K562 (cell line): ENCODE measurements around the gene BTBD17. TPM values are rescaled to one million over a fixed set of nuclear protein-coding genes. Genes with fewer than 3 reads are reported as not detected.

Experiments used
- AFF1 ChIP-seq, 2 experiments: fragments of 450-650 bp; IDR thresholded peaks; 2 replicates each; pipeline ENCODE4 v1.6.1; 2018; ENCODE audit warnings: mild to moderate bottlenecking in 2 of 2, low read depth in 1 of 2; ENCODE audit not compliant: partially characterized antibody in 2 of 2
- BRD4 ChIP-seq: fragments of 200-600 bp; sonication (generic); IDR thresholded peaks from 2 replicates; pipeline ENCODE4 v1.6.1; 2017; ENCODE audit warnings: inconsistent platforms
- CBX3 ChIP-seq, 2 experiments: IDR thresholded peaks; 1 replicate in 1 of 2; 2 replicates in 1 of 2; pipeline ENCODE4 v1.6.1; 2012; ENCODE audit warnings: inconsistent platforms in 2 of 2, low read length in 2 of 2, borderline replicate concordance in 1 of 2, control low read depth in 1 of 2
- DEAF1 ChIP-seq: fragments of 450-650 bp; formaldehyde crosslinking; IDR thresholded peaks from 2 replicates; pipeline ENCODE4 v1.4.0; 2020; ENCODE audit warnings: mild to moderate bottlenecking, moderate library complexity
- PREB ChIP-seq: sonication (generic); formaldehyde crosslinking; IDR thresholded peaks from 2 replicates; pipeline ENCODE4 v1.8.1; 2023; ENCODE audit warnings: mild to moderate bottlenecking, missing genetic modification reagents
- SRSF1 ChIP-seq: fragments of 200-400 bp; formaldehyde crosslinking; IDR thresholded peaks from 2 replicates; pipeline ENCODE4 v1.6.1; 2017; ENCODE audit warnings: mild to moderate bottlenecking, low read depth, low read length, moderate library complexity
- TCF7 ChIP-seq: sonication (generic); IDR thresholded peaks from 2 replicates; pipeline ENCODE4 v1.6.1; 2016; ENCODE audit warnings: antibody characterized with exemption, borderline replicate concordance
- ZBTB17 ChIP-seq: fragments of 450-650 bp; formaldehyde crosslinking; IDR thresholded peaks from 2 replicates; pipeline ENCODE4 v1.4.0; 2020; ENCODE audit warnings: mild to moderate bottlenecking
- ZNF3 ChIP-seq: fragments of 250-450 bp; sonication (Bioruptor Pico); IDR thresholded peaks from 2 replicates; pipeline ENCODE4 v1.5.0; 2021; ENCODE audit warnings: mild to moderate bottlenecking, moderate library complexity
- polyA plus RNA-seq, 8 experiments: library from polyadenylated mRNA; depleted of rRNA in 4 of 8; stranded (reverse) in 5 of 8; unstranded in 3 of 8; fragments of >200 nt; fragmentation: Nextera tagmentation in 2 of 8; fragmentation: Illumina TruSeq in 1 of 8; extraction: Ambion mirVana in 2 of 8; extraction: Trizol in 1 of 8; gene quantifications; 2 replicates each; pipeline versions ENCODE4 v1.2.1 to v1.2.3, GENCODE V29; 2011 to 2014; ENCODE audit warnings: inconsistent platforms in 1 of 8, missing spikeins in 1 of 8
- total RNA-seq, 7 experiments: library from RNA; depleted of rRNA in 6 of 7; stranded (reverse); fragments of >200 nt in 6 of 7; fragmentation: Illumina TruSeq in 2 of 7; extraction: Trizol in 2 of 7; gene quantifications; 2 replicates each; pipeline versions ENCODE4 v1.2.1 to v1.2.3, GENCODE V29; 2011 to 2021; ENCODE audit warnings: low replicate concordance in 1 of 7

Gene BTBD17
- total and polyA plus RNA-seq, 9 of the 15 experiments (the other 6 are each of a cell fraction or from before 2014, with no cell fraction given): not detected

GRCh38 chr17:74354123-74354522 is 7.5 kb downstream of the BTBD17 start (continued):
- TF ChIP-seq AFF1 (IDR thresholded peaks at IDR 0.05; ENCODE audit: low read depth in 1 of 2, partially characterized antibody in 2 of 2): no peak
- TF ChIP-seq TCF7: no peak
- TF ChIP-seq SRSF1: no peak
- no peak for TF ChIP-seq PREB
- TF ChIP-seq BRD4: no peak
- TF ChIP-seq ZBTB17: no peak
- peak; percentile 58 for TF ChIP-seq DEAF1 (CRISPR knock-in tag)
- no peak for TF ChIP-seq ZNF3 (CRISPR knock-in tag)
- TF ChIP-seq CBX3 (IDR thresholded peaks at IDR 0.05; ENCODE audit: borderline replicate concordance in 1 of 2, low read length in 2 of 2): peak in 1 of 2 experiments; percentile 34; a peak in 1 of 3 replicates
- TF ChIP-seq, all 486 proteins: peak for 28
